Vagina (tissue), 2 donors: ENCODE data around the gene UBR4. TPM values are rescaled to one million over a fixed set of nuclear protein-coding genes. Genes with fewer than 3 reads are reported as not detected.
"Not testable (repeated sequence)": the region's sequence is repeated elsewhere in the genome, so short reads cannot be mapped to it uniquely, and the experiment has no call there.

Experiments used
- DNase-seq, 2 donors: peaks; one replicate each; pipeline ENCODE4 v3.0.0-alpha.2; 2017; ENCODE audit errors: extremely low spot score in 2 of 2
- H3K27ac ChIP-seq: fragments of 200-600 bp; sonication (generic); one replicate; pipeline ENCODE4 v1.5.1; 2019
- H3K27me3 ChIP-seq: fragments of 200-600 bp; sonication (generic); one replicate; pipeline ENCODE4 v1.5.1; 2019
- H3K36me3 ChIP-seq, 2 donors: fragments of 200-600 bp; sonication (generic); one replicate each; pipeline ENCODE4 v1.5.1; 2017 to 2019
- H3K4me1 ChIP-seq: fragments of 200-600 bp; sonication (generic); one replicate; pipeline ENCODE4 v1.5.1; 2019
- H3K4me3 ChIP-seq, 2 donors: fragments of 200-600 bp; sonication (generic); 1 replicate in 1 of 2; 2 replicates in 1 of 2; pipeline ENCODE4 v1.5.1; 2016 to 2019
- H3K9me3 ChIP-seq: fragments of 200-600 bp; sonication (generic); one replicate; pipeline ENCODE4 v1.5.1; 2019
- CTCF ChIP-seq, 3 experiments: fragments of 450-650 bp in 2 of 3; fragments of 200-600 bp in 1 of 3; sonication (generic) in 1 of 3; IDR thresholded peaks; one replicate each; pipeline ENCODE4 v1.5.1; 2017 to 2019; ENCODE audit warnings: antibody characterized with exemption in 3 of 3, mild to moderate bottlenecking in 2 of 3, moderate library complexity in 2 of 3
- POLR2A ChIP-seq, 2 donors: fragments of 450-650 bp; IDR thresholded peaks; one replicate each; pipeline ENCODE4 v1.6.1; 2017; ENCODE audit warnings: antibody characterized with exemption in 2 of 2, mild to moderate bottlenecking in 2 of 2, moderate library complexity in 2 of 2
- POLR2AphosphoS5 ChIP-seq, 2 donors: sonication (generic); formaldehyde crosslinking; IDR thresholded peaks; one replicate each; pipeline ENCODE4 v1.9.0; 2017; ENCODE audit warnings: antibody characterized with exemption in 2 of 2, mild to moderate bottlenecking in 2 of 2, low read depth in 1 of 2; ENCODE audit not compliant: insufficient read depth in 1 of 2
- intact Hi-C: fragments of 100-400 bp; cut with DNase I; formaldehyde crosslinking; loops from one replicate; pipeline ENCODE4 v1.15.1; 2023
- total RNA-seq: library from RNA; depleted of rRNA; stranded (reverse); fragments of >200 nt; gene quantifications from one replicate; pipeline ENCODE4 v1.2.3, GENCODE V29; 2016

Gene UBR4
- total RNA-seq, 1 donor from 2014 or later = 157 TPM

- intact Hi-C loops = loop anchor here (10.0 kb wide), 1 partner anchor 355 kb away; no protein-coding TSS in a partner anchor
- no peaks in the 10 kb centered on the region for H3K27me3 ChIP-seq
- H3K36me3 ChIP-seq = peaks cover 5 to 88% of the 10 kb centered on the region in 2 donors
- no peak overlapping the region for H3K27ac ChIP-seq
- no peak overlapping the region for H3K4me3 ChIP-seq
- no peak for TF ChIP-seq POLR2AphosphoS5 (IDR thresholded peaks at IDR 0.05; ENCODE audit: insufficient read depth in 1 of 2, low read depth in 1 of 2)
- TF ChIP-seq POLR2A (IDR thresholded peaks at IDR 0.05) = no peak
- TF ChIP-seq CTCF (IDR thresholded peaks at IDR 0.05) = no peak
- DNase-seq = no peak
- no peaks in the 10 kb centered on the region for H3K9me3 ChIP-seq
- H3K4me1 ChIP-seq = no peaks in the 10 kb centered on the region
Observed at GRCh38 chr1:19239876-19240275, 29.8 kb upstream of the UBR4 start.

- Histone ChIP-seq H3K27ac (no peak overlapping the region), H3K4me3 (no peak overlapping the region), H3K4me1 (no peaks in the 10 kb centered on the region), H3K9me3 (no peaks in the 10 kb centered on the region), H3K27me3 (no peaks in the 10 kb centered on the region), H3K36me3 (peaks cover 0 to 91% of the 10 kb centered on the region in 2 donors)
- intact Hi-C loops = no loop called here
- no peak for DNase-seq
- TF ChIP-seq POLR2AphosphoS5 (IDR thresholded peaks at IDR 0.05; ENCODE audit: insufficient read depth in 1 of 2, low read depth in 1 of 2) = no peak
- TF ChIP-seq POLR2A (IDR thresholded peaks at IDR 0.05) = no peak
- no peak for TF ChIP-seq CTCF (IDR thresholded peaks at IDR 0.05)
Observed at GRCh38 chr1:19234224-19234623, 24.2 kb upstream of the UBR4 start.

GRCh38 chr1:19232524-19232846, 22.4 kb upstream of the UBR4 start:
- H3K9me3 ChIP-seq = no peaks in the 10 kb centered on the region
- TF ChIP-seq POLR2A (IDR thresholded peaks at IDR 0.05) = no peak
- TF ChIP-seq CTCF (IDR thresholded peaks at IDR 0.05) = no peak
- no peak for TF ChIP-seq POLR2AphosphoS5 (IDR thresholded peaks at IDR 0.05; ENCODE audit: insufficient read depth in 1 of 2, low read depth in 1 of 2)
- no peak overlapping the region for H3K27ac ChIP-seq
- H3K4me3 ChIP-seq = no peak overlapping the region
- no peak for DNase-seq
- intact Hi-C loops = no loop called here
- H3K27me3 ChIP-seq = no peaks in the 10 kb centered on the region
- peaks cover 0 to 88% of the 10 kb centered on the region in 2 donors for H3K36me3 ChIP-seq
- no peaks in the 10 kb centered on the region for H3K4me1 ChIP-seq

GRCh38 chr1:19231736-19232523, 21.9 kb upstream of the UBR4 start:
- H3K27ac ChIP-seq = peak overlapping the region; percentile 30
- H3K36me3 ChIP-seq = peaks cover under 1 to 88% of the 10 kb centered on the region in 2 donors
- DNase-seq, intact Hi-C loops, H3K4me1 ChIP-seq, H3K27me3 ChIP-seq, H3K9me3 ChIP-seq, H3K4me3 ChIP-seq: not testable (repeated sequence)

GRCh38 chr1:19229828-19230325, 19.8 kb upstream of the UBR4 start:
- H3K27ac ChIP-seq = no peak overlapping the region
- intact Hi-C loops = no loop called here
- no peak for DNase-seq
- H3K27me3 ChIP-seq = no peaks in the 10 kb centered on the region
- TF ChIP-seq POLR2A (IDR thresholded peaks at IDR 0.05) = no peak
- peaks cover 4 to 81% of the 10 kb centered on the region in 2 donors for H3K36me3 ChIP-seq
- no peaks in the 10 kb centered on the region for H3K9me3 ChIP-seq
- no peaks in the 10 kb centered on the region for H3K4me1 ChIP-seq
- H3K4me3 ChIP-seq = no peak overlapping the region

- Histone ChIP-seq H3K4me1 (no peaks in the 10 kb centered on the region), H3K27ac (no peak overlapping the region), H3K4me3 (no peak overlapping the region), H3K9me3 (no peaks in the 10 kb centered on the region), H3K36me3 (peaks cover 4 to 84% of the 10 kb centered on the region in 2 donors), H3K27me3 (no peaks in the 10 kb centered on the region)
- TF ChIP-seq CTCF (IDR thresholded peaks at IDR 0.05) (no peak), POLR2A (IDR thresholded peaks at IDR 0.05) (no peak), POLR2AphosphoS5 (IDR thresholded peaks at IDR 0.05; ENCODE audit: insufficient read depth in 1 of 2, low read depth in 1 of 2) (no peak)
- no peak for DNase-seq
- intact Hi-C loops = no loop called here
Observed at GRCh38 chr1:19229229-19229628, 19.2 kb upstream of the UBR4 start.
